B cell (primary cell): ENCODE data around the gene C16orf86. TPM values are rescaled to one million over a fixed set of nuclear protein-coding genes. Genes with fewer than 3 reads are reported as not detected.

Source experiments
- ATAC-seq: fragments of 200-7000 bp; cut with Tn5 transposase; one replicate; pipeline ENCODE4 v1.10.0; 2021; ENCODE audit warnings: low read depth, mild to moderate bottlenecking, moderate number of reproducible peaks, moderate library complexity
- CTCF ChIA-PET: fragments of 350-600 bp; sonication (Branson Sonifier 250); formaldehyde crosslinking; loops from one replicate; lab custom pipeline; 2021; ENCODE audit warnings: antibody characterized with exemption, inconsistent platforms; lab: Charles Lee
- POLR2A ChIA-PET: fragments of 350-600 bp; sonication (Branson Sonifier 250); formaldehyde crosslinking; loops from one replicate; lab custom pipeline; 2021; ENCODE audit warnings: antibody characterized with exemption; lab: Charles Lee
- DNase-seq: peaks from one replicate; pipeline ENCODE4 v3.0.0; 2013
- H2AFZ ChIP-seq: 2 replicates; pipeline ENCODE4 v1.6.1; 2012; ENCODE audit warnings: mild to moderate bottlenecking, low read depth, low read length; ENCODE audit not compliant: insufficient read depth, poor library complexity, severe bottlenecking
- H3K27ac ChIP-seq, 2 donors: 1 replicate in 1 of 2; 2 replicates in 1 of 2; pipeline ENCODE4 v1.5.1; 2012 to 2013; ENCODE audit warnings: low read length in 2 of 2, mild to moderate bottlenecking in 2 of 2, moderate library complexity in 1 of 2
- H3K27me3 ChIP-seq, 4 experiments: fragments of 200-600 bp in 1 of 4; sonication (generic) in 1 of 4; replicated peaks in 1 of 4; 1 replicate in 2 of 4; 2 replicates in 2 of 4; pipeline versions ENCODE4 v1.6.1 to v1.7.0; 2013 to 2016; ENCODE audit warnings: low read length in 3 of 4, mild to moderate bottlenecking in 2 of 4, mixed read lengths in 1 of 4, moderate library complexity in 1 of 4; ENCODE audit not compliant: insufficient read depth in 4 of 4, control insufficient read depth in 3 of 4; ENCODE audit errors: control extremely low read depth in 1 of 4
- H3K36me3 ChIP-seq, 2 experiments: replicated peaks in 1 of 2; 1 replicate in 1 of 2; 2 replicates in 1 of 2; pipeline versions ENCODE4 v1.6.1 to v1.7.1; 2013; ENCODE audit warnings: low read length in 1 of 2; ENCODE audit not compliant: insufficient read depth in 2 of 2, control insufficient read depth in 1 of 2; ENCODE audit errors: control extremely low read depth in 1 of 2, extremely low read depth in 1 of 2
- H3K4me1 ChIP-seq, 2 donors: fragments of 200-600 bp in 1 of 2; sonication (generic) in 1 of 2; 1 replicate in 1 of 2; 2 replicates in 1 of 2; pipeline versions ENCODE4 v1.5.1 to v1.6.1; 2013 to 2017; ENCODE audit warnings: low read length in 2 of 2; ENCODE audit not compliant: control insufficient read depth in 2 of 2, insufficient read depth in 2 of 2
- H3K4me2 ChIP-seq: replicated peaks from 2 replicates; pipeline ENCODE3; 2012; ENCODE audit warnings: mild to moderate bottlenecking, low read depth, low read length; ENCODE audit not compliant: poor library complexity, severe bottlenecking
- H3K4me3 ChIP-seq, 5 experiments: fragments of 200-600 bp in 1 of 5; sonication (generic) in 1 of 5; 1 replicate in 3 of 5; 2 replicates in 2 of 5; pipeline versions ENCODE4 v1.5.1 to v1.7.0; 2011 to 2016; ENCODE audit warnings: low read length in 4 of 5, mild to moderate bottlenecking in 4 of 5, low read depth in 2 of 5, control low read depth in 1 of 5, moderate library complexity in 1 of 5; ENCODE audit not compliant: insufficient read depth in 1 of 5; ENCODE audit errors: control extremely low read depth in 1 of 5, extremely low read depth in 1 of 5
- H3K79me2 ChIP-seq: fragments of 200-600 bp; sonication (generic); one replicate; pipeline ENCODE4 v1.6.0; 2016; ENCODE audit warnings: low read length; ENCODE audit not compliant: control insufficient read depth, insufficient read depth
- H3K9ac ChIP-seq: fragments of 200-600 bp; sonication (generic); 2 replicates; pipeline ENCODE4 v1.6.1; 2017; ENCODE audit warnings: mild to moderate bottlenecking, low read length, moderate library complexity
- H3K9me3 ChIP-seq, 3 donors: one replicate each; pipeline versions ENCODE4 v1.6.1 to v1.7.1; 2013; ENCODE audit warnings: low read length in 2 of 3; ENCODE audit not compliant: control insufficient read depth in 2 of 3, insufficient read depth in 1 of 3; ENCODE audit errors: control extremely low read depth in 1 of 3
- H4K20me1 ChIP-seq: 2 replicates; pipeline ENCODE4 v1.6.0; 2012; ENCODE audit warnings: mild to moderate bottlenecking, low read length; ENCODE audit not compliant: insufficient read depth, control insufficient read depth, poor library complexity, severe bottlenecking
- H3K27ac Mint-ChIP-seq: one replicate; pipeline ENCODE4 v1.8.0; 2021; ENCODE audit warnings: mixed read lengths
- H3K27me3 Mint-ChIP-seq: one replicate; pipeline ENCODE4 v1.8.0; 2021; ENCODE audit warnings: mixed read lengths
- H3K4me1 Mint-ChIP-seq: one replicate; pipeline ENCODE4 v1.8.0; 2021; ENCODE audit warnings: mixed read lengths
- H3K4me3 Mint-ChIP-seq: one replicate; pipeline ENCODE4 v1.8.0; 2021; ENCODE audit warnings: mixed read lengths
- H3K9me3 Mint-ChIP-seq: one replicate; pipeline ENCODE4 v1.8.0; 2022; ENCODE audit warnings: mixed read lengths; ENCODE audit not compliant: insufficient read depth
- CTCF ChIP-seq: fragments of 200-600 bp; IDR thresholded peaks from one replicate; pipeline ENCODE4 v1.8.0; 2022; ENCODE audit warnings: antibody characterized with exemption, mild to moderate bottlenecking
- EZH2 ChIP-seq: IDR thresholded peaks from 2 replicates; pipeline ENCODE4 v1.6.1; 2012; ENCODE audit warnings: borderline replicate concordance, low read depth, mild to moderate bottlenecking, moderate library complexity, low read length; ENCODE audit not compliant: insufficient read depth, poor library complexity, severe bottlenecking
- WGBS: methylation state at CpG from one replicate; pipeline ENCODE4 v1.1.5; 2013; ENCODE audit warnings: missing lambda C conversion rate; ENCODE audit not compliant: insufficient coverage; 5-methylcytosine and 5-hydroxymethylcytosine counted together
- intact Hi-C: fragments of 100-400 bp; cut with micrococcal nuclease; formaldehyde crosslinking; loops from one replicate; pipeline ENCODE4 v1.10.0; 2022
- polyA plus RNA-seq: library from polyadenylated mRNA; depleted of rRNA; stranded (reverse); fragments of >200 nt; gene quantifications from 2 replicates; pipeline ENCODE4 v1.2.3, GENCODE V29; 2012
- total RNA-seq, 2 donors: library from RNA; stranded (reverse); fragments of 120-200 nt in 1 of 2; gene quantifications; 1 replicate in 1 of 2; 2 replicates in 1 of 2; pipeline versions ENCODE4 v1.2.3 to v1.2.4, GENCODE V29; 2013 to 2022

The C16orf86 gene
- total and polyA plus RNA-seq, 2 donors (not counting 1 experiment from before 2014, with no cell fraction given) = 9.9 to 18.0 TPM

DNA sequence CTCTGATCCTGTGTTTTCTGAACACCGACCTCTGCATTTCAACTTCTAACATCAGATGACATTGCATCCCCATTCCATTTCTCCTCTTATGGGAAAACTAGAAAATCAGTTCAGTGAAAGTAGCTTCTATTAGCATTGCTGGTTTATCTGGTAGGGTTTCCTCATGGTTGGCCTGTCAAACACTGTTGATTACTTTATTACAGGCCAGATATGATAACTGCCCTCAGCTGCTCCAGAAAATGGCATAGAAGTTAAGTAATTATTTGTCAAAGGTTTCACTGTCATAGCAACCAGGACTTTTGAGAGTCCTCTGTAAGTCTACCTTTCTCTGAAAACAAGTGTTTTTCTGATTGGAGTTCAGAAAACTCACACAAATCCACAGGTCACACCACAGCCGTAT lies 49.5 kb downstream of the C16orf86 start:
- Mint-ChIP-seq H3K4me3 (peak overlapping the region; percentile 12), H3K27ac (no peak overlapping the region), H3K4me1 (peaks cover 43% of the 10 kb centered on the region), H3K27me3 (no peaks in the 10 kb centered on the region), H3K9me3 (no peaks in the 10 kb centered on the region)
- no peak for DNase-seq
- intact Hi-C loops = no loop called here
- CTCF ChIA-PET = interaction anchor here (2.8 kb wide), 1 partner anchor 100 kb away, joined by 9 read pairs; no protein-coding TSS in a partner anchor
- H4K20me1 ChIP-seq = peaks cover 18% of the 10 kb centered on the region
- ATAC-seq = no peak
- no peak overlapping the region for H2AFZ ChIP-seq
- H3K4me2 ChIP-seq = no peak overlapping the region
- no peak overlapping the region for H3K4me3 ChIP-seq
- H3K4me1 ChIP-seq = peaks cover 18 to 20% of the 10 kb centered on the region in 2 donors
- H3K27ac ChIP-seq = no peak overlapping the region
- 90% methylated on average over 1 of the region's 2 CpGs for WGBS
- no peaks in the 10 kb centered on the region for H3K27me3 ChIP-seq
- peaks cover 0 to 2% of the 10 kb centered on the region in 2 experiments for H3K36me3 ChIP-seq
- H3K9me3 ChIP-seq = no peaks in the 10 kb centered on the region
- peaks cover 75% of the 10 kb centered on the region for H3K79me2 ChIP-seq
- POLR2A ChIA-PET = no interaction called here
- H3K9ac ChIP-seq = no peak overlapping the region
- TF ChIP-seq CTCF = no peak
- TF ChIP-seq EZH2 = no peak

Other genes with a start within 250 kb of the C16orf86 start
- gene HSD11B2, start 235.7 kb upstream of the C16orf86 start, total RNA-seq = not detected in 2 replicates
- gene HSD11B2, start 235.7 kb upstream of the C16orf86 start, polyA plus RNA-seq = 0.06 and 0.09 TPM in 2 replicates
- 59.7 and 62.1 TPM in 2 replicates for gene ATP6V0D1, start 185.7 kb upstream of the C16orf86 start, total RNA-seq
- gene ATP6V0D1, start 185.7 kb upstream of the C16orf86 start, polyA plus RNA-seq = 56.3 and 91.0 TPM in 2 replicates
- not detected in 2 replicates for gene AGRP, start 183.3 kb upstream of the C16orf86 start, total RNA-seq
- not detected in 2 replicates for gene AGRP, start 183.3 kb upstream of the C16orf86 start, polyA plus RNA-seq
- 363 and 382 TPM in 2 replicates for gene RIPOR1, start 138.0 kb upstream of the C16orf86 start, total RNA-seq
- gene RIPOR1, start 138.0 kb upstream of the C16orf86 start, polyA plus RNA-seq = 124 and 177 TPM in 2 replicates
- gene CTCF, start 104.3 kb upstream of the C16orf86 start, total RNA-seq = 78.4 and 80.6 TPM in 2 replicates
- 42.7 and 55.2 TPM in 2 replicates for gene CTCF, start 104.3 kb upstream of the C16orf86 start, polyA plus RNA-seq
- gene CARMIL2, start 21.7 kb upstream of the C16orf86 start, total RNA-seq = 167 and 170 TPM in 2 replicates
- 169 and 235 TPM in 2 replicates for gene CARMIL2, start 21.7 kb upstream of the C16orf86 start, polyA plus RNA-seq
- 47.6 and 58.1 TPM in 2 replicates for gene ACD, start 6.6 kb upstream of the C16orf86 start, total RNA-seq
- 60.2 and 71.4 TPM in 2 replicates for gene ACD, start 6.6 kb upstream of the C16orf86 start, polyA plus RNA-seq
- gene PARD6A, start 5.9 kb upstream of the C16orf86 start, total RNA-seq = 13.6 and 14.8 TPM in 2 replicates
- 7.9 and 15.9 TPM in 2 replicates for gene PARD6A, start 5.9 kb upstream of the C16orf86 start, polyA plus RNA-seq
- 12.8 and 14.3 TPM in 2 replicates for gene ENKD1, start 64 bp upstream of the C16orf86 start, total RNA-seq
- 12.6 and 13.3 TPM in 2 replicates for gene ENKD1, start 64 bp upstream of the C16orf86 start, polyA plus RNA-seq
- 18.1 and 18.2 TPM in 2 replicates for gene GFOD2, start 52.5 kb downstream of the C16orf86 start, total RNA-seq
- 9.5 and 11.9 TPM in 2 replicates for gene GFOD2, start 52.5 kb downstream of the C16orf86 start, polyA plus RNA-seq
- gene RANBP10, start 139.7 kb downstream of the C16orf86 start, total RNA-seq = 32.2 and 33.1 TPM in 2 replicates
- gene RANBP10, start 139.7 kb downstream of the C16orf86 start, polyA plus RNA-seq = 26.8 and 29.0 TPM in 2 replicates
- 1.1 and 1.2 TPM in 2 replicates for gene TSNAXIP1, start 140.1 kb downstream of the C16orf86 start, total RNA-seq
- gene TSNAXIP1, start 140.1 kb downstream of the C16orf86 start, polyA plus RNA-seq = 0.97 and 1.2 TPM in 2 replicates
- 42.7 and 44.0 TPM in 2 replicates for gene THAP11, start 175.5 kb downstream of the C16orf86 start, total RNA-seq
- gene THAP11, start 175.5 kb downstream of the C16orf86 start, polyA plus RNA-seq = 12.0 and 24.4 TPM in 2 replicates
- gene NUTF2, start 180.1 kb downstream of the C16orf86 start, total RNA-seq = 42.8 and 50.1 TPM in 2 replicates
- 39.6 and 87.3 TPM in 2 replicates for gene NUTF2, start 180.1 kb downstream of the C16orf86 start, polyA plus RNA-seq
- 75.0 and 82.7 TPM in 2 replicates for gene CENPT, start 180.9 kb downstream of the C16orf86 start, total RNA-seq
- 165 and 169 TPM in 2 replicates for gene CENPT, start 180.9 kb downstream of the C16orf86 start, polyA plus RNA-seq
- gene EDC4, start 206.2 kb downstream of the C16orf86 start, total RNA-seq = 83.3 and 95.1 TPM in 2 replicates
- 84.5 and 92.0 TPM in 2 replicates for gene EDC4, start 206.2 kb downstream of the C16orf86 start, polyA plus RNA-seq
- gene NRN1L, start 218.1 kb downstream of the C16orf86 start, total RNA-seq = 2.1 and 2.8 TPM in 2 replicates
- 4.1 and 4.2 TPM in 2 replicates for gene NRN1L, start 218.1 kb downstream of the C16orf86 start, polyA plus RNA-seq
- 29.1 TPM in 2 replicates for gene PSKH1, start 226.4 kb downstream of the C16orf86 start, total RNA-seq
- 13.0 and 20.1 TPM in 2 replicates for gene PSKH1, start 226.4 kb downstream of the C16orf86 start, polyA plus RNA-seq